Endothelial cell of umbilical vein (primary cell): ENCODE data around the gene TWIST2.

Source experiments
- CTCF ChIP-seq, 2 donors: IDR thresholded peaks; 1 replicate in 1 of 2; 2 replicates in 1 of 2; pipeline ENCODE4 v1.5.1; 2011; ENCODE audit warnings: low read length in 2 of 2, mild to moderate bottlenecking in 2 of 2, moderate library complexity in 2 of 2, control low read depth in 1 of 2, inconsistent platforms in 1 of 2, low read depth in 1 of 2; ENCODE audit not compliant: insufficient read depth in 1 of 2; ENCODE audit errors: extremely low read depth in 1 of 2
- MAX ChIP-seq: IDR thresholded peaks from 2 replicates; pipeline ENCODE4 v1.6.1; 2011; ENCODE audit not compliant: insufficient read depth, insufficient read length

DNA sequence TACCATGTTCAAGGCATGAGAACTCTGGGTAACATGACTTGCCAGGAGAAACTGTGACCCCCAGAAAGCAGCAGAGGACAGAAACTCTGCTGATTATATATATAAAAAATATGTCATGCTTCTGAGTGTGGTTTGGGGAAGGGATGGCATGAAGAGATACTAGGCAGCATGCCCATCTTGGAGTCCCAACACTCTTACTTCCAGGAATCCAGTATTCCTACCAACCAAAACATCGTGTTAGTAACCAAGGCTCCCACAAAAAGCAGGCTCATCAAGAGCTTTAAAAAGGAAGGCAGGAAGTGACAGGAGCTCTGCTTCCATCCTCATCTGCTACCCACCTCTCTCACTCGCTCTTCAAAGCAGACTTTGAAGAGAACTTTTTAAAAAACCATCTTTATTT, 31.6 kb upstream of the TWIST2 start:
- TF ChIP-seq CTCF (IDR thresholded peaks at IDR 0.05; ENCODE audit: extremely low read depth in 1 of 2, insufficient read depth in 1 of 2, low read depth in 1 of 2, low read length in 2 of 2) (no peak), MAX (no peak)
